ENCODE data around the gene SIVA1.

SIVA1 gene

GRCh38 chr14:104770851-104771272, 17.9 kb downstream of the SIVA1 start:
- no peak for DNase-seq (ENCODE audit: low read depth)
- Histone ChIP-seq H3K9me3 (ENCODE audit: control insufficient read depth, low read length) (peaks cover 6% of the 10 kb centered on the region), H3K4me1 (ENCODE audit: control insufficient read depth, insufficient read depth, low read length) (peaks cover 6% of the 10 kb centered on the region), H3K27me3 (replicated peaks; ENCODE audit: control insufficient read depth, insufficient read depth, low read length) (no peaks in the 10 kb centered on the region), H3K4me3 (ENCODE audit: low read length) (no peak overlapping the region), H3K36me3 (ENCODE audit: control insufficient read depth, insufficient read depth, low read length, severe bottlenecking) (peaks cover 40% of the 10 kb centered on the region), H3K9ac (ENCODE audit: low read length) (no peak overlapping the region)

- H3K4me1 ChIP-seq (ENCODE audit: control insufficient read depth, insufficient read depth, low read length): peaks cover 6% of the 10 kb centered on the region
- H3K4me3 ChIP-seq (ENCODE audit: low read length): no peak overlapping the region
- no peak for DNase-seq (ENCODE audit: low read depth)
- no peak overlapping the region for H3K9ac ChIP-seq (ENCODE audit: low read length)
- no peaks in the 10 kb centered on the region for H3K27me3 ChIP-seq (replicated peaks; ENCODE audit: control insufficient read depth, insufficient read depth, low read length)
- peaks cover 41% of the 10 kb centered on the region for H3K36me3 ChIP-seq (ENCODE audit: control insufficient read depth, insufficient read depth, low read length, severe bottlenecking)
- peaks cover under 1% of the 10 kb centered on the region for H3K9me3 ChIP-seq (ENCODE audit: control insufficient read depth, low read length)
Observed at GRCh38 chr14:104771374-104771773, 18.4 kb downstream of the SIVA1 start.

GRCh38 chr14:104771918-104772706, 19.2 kb downstream of the SIVA1 start:
- H3K4me3 ChIP-seq (ENCODE audit: low read length): no peak overlapping the region
- no peaks in the 10 kb centered on the region for H3K9me3 ChIP-seq (ENCODE audit: control insufficient read depth, low read length)
- peaks cover 46% of the 10 kb centered on the region for H3K36me3 ChIP-seq (ENCODE audit: control insufficient read depth, insufficient read depth, low read length, severe bottlenecking)
- DNase-seq (ENCODE audit: low read depth): no peak
- H3K27me3 ChIP-seq (replicated peaks; ENCODE audit: control insufficient read depth, insufficient read depth, low read length): no peaks in the 10 kb centered on the region
- peaks cover 6% of the 10 kb centered on the region for H3K4me1 ChIP-seq (ENCODE audit: control insufficient read depth, insufficient read depth, low read length)
- H3K9ac ChIP-seq (ENCODE audit: low read length): no peak overlapping the region

- no peak for DNase-seq (ENCODE audit: low read depth)
- Histone ChIP-seq H3K9me3 (ENCODE audit: control insufficient read depth, low read length) (no peaks in the 10 kb centered on the region), H3K9ac (ENCODE audit: low read length) (no peak overlapping the region), H3K36me3 (ENCODE audit: control insufficient read depth, insufficient read depth, low read length, severe bottlenecking) (peaks cover 46% of the 10 kb centered on the region), H3K4me3 (ENCODE audit: low read length) (no peak overlapping the region), H3K27me3 (replicated peaks; ENCODE audit: control insufficient read depth, insufficient read depth, low read length) (no peaks in the 10 kb centered on the region), H3K4me1 (ENCODE audit: control insufficient read depth, insufficient read depth, low read length) (peaks cover 6% of the 10 kb centered on the region)
Observed at GRCh38 chr14:104772707-104773504, 20.0 kb downstream of the SIVA1 start.

GRCh38 chr14:104773505-104774452, 20.8 kb downstream of the SIVA1 start:
- Histone ChIP-seq H3K4me3 (ENCODE audit: low read length) (no peak overlapping the region), H3K9ac (ENCODE audit: low read length) (no peak overlapping the region), H3K36me3 (ENCODE audit: control insufficient read depth, insufficient read depth, low read length, severe bottlenecking) (peaks cover 46% of the 10 kb centered on the region), H3K9me3 (ENCODE audit: control insufficient read depth, low read length) (no peaks in the 10 kb centered on the region), H3K4me1 (ENCODE audit: control insufficient read depth, insufficient read depth, low read length) (peaks cover 3% of the 10 kb centered on the region), H3K27me3 (replicated peaks; ENCODE audit: control insufficient read depth, insufficient read depth, low read length) (no peaks in the 10 kb centered on the region)
- no peak for DNase-seq (ENCODE audit: low read depth)

GRCh38 chr14:104774453-104775072, 21.6 kb downstream of the SIVA1 start:
- Histone ChIP-seq H3K36me3 (ENCODE audit: control insufficient read depth, insufficient read depth, low read length, severe bottlenecking) (peaks cover 46% of the 10 kb centered on the region), H3K4me1 (ENCODE audit: control insufficient read depth, insufficient read depth, low read length) (no peaks in the 10 kb centered on the region), H3K9ac (ENCODE audit: low read length) (no peak overlapping the region), H3K27me3 (replicated peaks; ENCODE audit: control insufficient read depth, insufficient read depth, low read length) (no peaks in the 10 kb centered on the region), H3K9me3 (ENCODE audit: control insufficient read depth, low read length) (no peaks in the 10 kb centered on the region), H3K4me3 (ENCODE audit: low read length) (no peak overlapping the region)
- no peak for DNase-seq (ENCODE audit: low read depth)

GRCh38 chr14:104775073-104775489, 22.1 kb downstream of the SIVA1 start:
- DNase-seq (ENCODE audit: low read depth): no peak
- H3K4me3 ChIP-seq (ENCODE audit: low read length): no peak overlapping the region
- H3K4me1 ChIP-seq (ENCODE audit: control insufficient read depth, insufficient read depth, low read length): no peaks in the 10 kb centered on the region
- H3K27me3 ChIP-seq (replicated peaks; ENCODE audit: control insufficient read depth, insufficient read depth, low read length): no peaks in the 10 kb centered on the region
- H3K9ac ChIP-seq (ENCODE audit: low read length): no peak overlapping the region
- H3K9me3 ChIP-seq (ENCODE audit: control insufficient read depth, low read length): no peaks in the 10 kb centered on the region
- H3K36me3 ChIP-seq (ENCODE audit: control insufficient read depth, insufficient read depth, low read length, severe bottlenecking): peaks cover 46% of the 10 kb centered on the region

GRCh38 chr14:104776481-104776880, 23.5 kb downstream of the SIVA1 start:
- Histone ChIP-seq H3K27me3 (replicated peaks; ENCODE audit: control insufficient read depth, insufficient read depth, low read length) (no peaks in the 10 kb centered on the region), H3K4me1 (ENCODE audit: control insufficient read depth, insufficient read depth, low read length) (no peaks in the 10 kb centered on the region), H3K4me3 (ENCODE audit: low read length) (no peak overlapping the region), H3K36me3 (ENCODE audit: control insufficient read depth, insufficient read depth, low read length, severe bottlenecking) (peaks cover 38% of the 10 kb centered on the region), H3K9ac (ENCODE audit: low read length) (no peak overlapping the region), H3K9me3 (ENCODE audit: control insufficient read depth, low read length) (no peaks in the 10 kb centered on the region)
- DNase-seq (ENCODE audit: low read depth): no peak

- Histone ChIP-seq H3K4me1 (ENCODE audit: control insufficient read depth, insufficient read depth, low read length) (no peaks in the 10 kb centered on the region), H3K4me3 (ENCODE audit: low read length) (no peak overlapping the region), H3K36me3 (ENCODE audit: control insufficient read depth, insufficient read depth, low read length, severe bottlenecking) (peaks cover 31% of the 10 kb centered on the region)
Observed at GRCh38 chr14:104776961-104777807, 24.2 kb downstream of the SIVA1 start.

GRCh38 chr14:104777808-104778249, 24.9 kb downstream of the SIVA1 start:
- Histone ChIP-seq H3K4me3 (ENCODE audit: low read length) (no peak overlapping the region), H3K9me3 (ENCODE audit: control insufficient read depth, low read length) (no peaks in the 10 kb centered on the region), H3K36me3 (ENCODE audit: control insufficient read depth, insufficient read depth, low read length, severe bottlenecking) (peaks cover 25% of the 10 kb centered on the region), H3K9ac (ENCODE audit: low read length) (no peak overlapping the region), H3K27me3 (replicated peaks; ENCODE audit: control insufficient read depth, insufficient read depth, low read length) (no peaks in the 10 kb centered on the region), H3K4me1 (ENCODE audit: control insufficient read depth, insufficient read depth, low read length) (no peaks in the 10 kb centered on the region)
- no peak for DNase-seq (ENCODE audit: low read depth)

More at GRCh38 chr14:104776961-104777807, 24.2 kb downstream of the SIVA1 start:
- no peak for DNase-seq (ENCODE audit: low read depth)
- Histone ChIP-seq H3K27me3 (replicated peaks; ENCODE audit: control insufficient read depth, insufficient read depth, low read length) (no peaks in the 10 kb centered on the region), H3K9me3 (ENCODE audit: control insufficient read depth, low read length) (no peaks in the 10 kb centered on the region), H3K9ac (ENCODE audit: low read length) (no peak overlapping the region)
